K562 (cell line): ENCODE measurements around the gene ZMYND15. TPM values are rescaled to one million over a fixed set of nuclear protein-coding genes. Genes with fewer than 3 reads are reported as not detected.

Experiments used
- CREB5 ChIP-seq: fragments of 250-450 bp; sonication (Bioruptor Pico); IDR thresholded peaks from 2 replicates; pipeline ENCODE4 v1.5.0; 2020; ENCODE audit warnings: mild to moderate bottlenecking
- CSDE1 ChIP-seq, 2 experiments: fragments of 450-650 bp; IDR thresholded peaks; 2 replicates each; pipeline ENCODE4 v1.6.1; 2016; ENCODE audit warnings: mild to moderate bottlenecking in 1 of 2
- HDAC1 ChIP-seq, 2 experiments: fragments of 450-650 bp; IDR thresholded peaks; 2 replicates each; pipeline ENCODE4 v1.6.1; 2016 to 2017; ENCODE audit warnings: inconsistent platforms in 1 of 2, mild to moderate bottlenecking in 1 of 2, moderate library complexity in 1 of 2
- ID3 ChIP-seq, 2 experiments: fragments of 250-450 bp in 1 of 2; fragments of 450-650 bp in 1 of 2; sonication (Bioruptor Pico) in 1 of 2; IDR thresholded peaks; 2 replicates each; pipeline versions ENCODE4 v1.6.1 to v1.8.0; 2016 to 2021; ENCODE audit warnings: mild to moderate bottlenecking in 2 of 2, moderate library complexity in 2 of 2, missing compliant biosample characterization in 1 of 2, missing genetic modification characterization in 1 of 2
- KDM1A ChIP-seq, 2 experiments: fragments of 450-650 bp; IDR thresholded peaks; 2 replicates each; pipeline ENCODE4 v1.6.1; 2016; ENCODE audit warnings: mild to moderate bottlenecking in 2 of 2
- MAX ChIP-seq: sonication (generic); formaldehyde crosslinking; IDR thresholded peaks from 2 replicates; pipeline ENCODE4 v1.9.0; 2022; ENCODE audit warnings: mild to moderate bottlenecking, missing genetic modification reagents
- MEIS2 ChIP-seq: fragments of 450-650 bp; IDR thresholded peaks from 2 replicates; pipeline ENCODE4 v1.6.1; 2014; ENCODE audit warnings: mild to moderate bottlenecking; ENCODE audit not compliant: partially characterized antibody
- MLLT1 ChIP-seq, 2 experiments: fragments of 450-650 bp; IDR thresholded peaks; 2 replicates each; pipeline ENCODE4 v1.6.1; 2016
- MYC ChIP-seq, 2 experiments: fragments of 250-450 bp in 1 of 2; sonication (Bioruptor Pico) in 1 of 2; IDR thresholded peaks; 2 replicates each; pipeline versions ENCODE4 v1.5.1 to v1.6.1; 2012 to 2021; ENCODE audit warnings: low read depth in 2 of 2, borderline replicate concordance in 1 of 2, improper control_type of control experiment in 1 of 2, low read length in 1 of 2, mild to moderate bottlenecking in 1 of 2, moderate library complexity in 1 of 2
- PML ChIP-seq: IDR thresholded peaks from 2 replicates; pipeline ENCODE4 v1.6.1; 2012; ENCODE audit warnings: low read length, inconsistent platforms
- STAT5B ChIP-seq: fragments of 250-450 bp; sonication (Bioruptor Pico); IDR thresholded peaks from 2 replicates; pipeline ENCODE4 v1.8.0; 2021; ENCODE audit warnings: mild to moderate bottlenecking, inconsistent platforms
- TBL1XR1 ChIP-seq, 2 experiments: IDR thresholded peaks; 2 replicates each; pipeline ENCODE4 v1.6.1; 2012; ENCODE audit warnings: improper control_type of control experiment in 2 of 2, low read length in 2 of 2, mild to moderate bottlenecking in 1 of 2
- TCF7L2 ChIP-seq: fragments of 150-350 bp; IDR thresholded peaks from 2 replicates; pipeline ENCODE4 v1.6.1; 2016; ENCODE audit warnings: low read depth, mild to moderate bottlenecking, low read length, moderate library complexity
- TFE3 ChIP-seq: fragments of 450-650 bp; formaldehyde crosslinking; IDR thresholded peaks from 2 replicates; pipeline ENCODE4 v1.4.0; 2020; ENCODE audit warnings: mild to moderate bottlenecking, mixed read lengths
- TOE1 ChIP-seq, 2 experiments: fragments of 450-650 bp in 1 of 2; sonication (generic) in 1 of 2; formaldehyde crosslinking in 1 of 2; IDR thresholded peaks; 2 replicates each; pipeline versions ENCODE4 v1.7.1 to v1.8.0; 2016 to 2022; ENCODE audit warnings: borderline replicate concordance in 2 of 2, mild to moderate bottlenecking in 2 of 2, antibody characterized with exemption in 1 of 2, inconsistent platforms in 1 of 2, low read depth in 1 of 2, missing genetic modification reagents in 1 of 2, moderate library complexity in 1 of 2
- ZKSCAN3 ChIP-seq: fragments of 250-450 bp; sonication (Bioruptor Pico); IDR thresholded peaks from 2 replicates; pipeline ENCODE4 v1.4.0; 2020
- ZNF212 ChIP-seq: fragments of 450-650 bp; formaldehyde crosslinking; IDR thresholded peaks from 2 replicates; pipeline ENCODE4 v1.4.0; 2020; ENCODE audit warnings: mild to moderate bottlenecking
- ZNF232 ChIP-seq: sonication (generic); formaldehyde crosslinking; IDR thresholded peaks from 2 replicates; pipeline ENCODE4 v1.8.0; 2022; ENCODE audit warnings: mild to moderate bottlenecking, missing genetic modification reagents
- ZNF75A ChIP-seq: fragments of 450-650 bp; formaldehyde crosslinking; IDR thresholded peaks from 2 replicates; pipeline ENCODE4 v1.4.0; 2020; ENCODE audit warnings: mild to moderate bottlenecking
- polyA plus RNA-seq, 8 experiments: library from polyadenylated mRNA; depleted of rRNA in 4 of 8; stranded (reverse) in 5 of 8; unstranded in 3 of 8; fragments of >200 nt; fragmentation: Nextera tagmentation in 2 of 8; fragmentation: Illumina TruSeq in 1 of 8; extraction: Ambion mirVana in 2 of 8; extraction: Trizol in 1 of 8; gene quantifications; 2 replicates each; pipeline versions ENCODE4 v1.2.1 to v1.2.3, GENCODE V29; 2011 to 2014; ENCODE audit warnings: inconsistent platforms in 1 of 8, missing spikeins in 1 of 8
- total RNA-seq, 7 experiments: library from RNA; depleted of rRNA in 6 of 7; stranded (reverse); fragments of >200 nt in 6 of 7; fragmentation: Illumina TruSeq in 2 of 7; extraction: Trizol in 2 of 7; gene quantifications; 2 replicates each; pipeline versions ENCODE4 v1.2.1 to v1.2.3, GENCODE V29; 2011 to 2021; ENCODE audit warnings: low replicate concordance in 1 of 7

ZMYND15 gene
- total and polyA plus RNA-seq, 9 of the 15 experiments (the other 6 are each of a cell fraction or from before 2014, with no cell fraction given): 0.09 TPM; not detected in 8

GRCh38 chr17:4721203-4722135, 18.2 kb upstream of the ZMYND15 start (continued):
- TF ChIP-seq TOE1 (IDR thresholded peaks at IDR 0.05; ENCODE audit: borderline replicate concordance): peak; percentile 62; the same call in 1 of the 2 replicates
- no peak for TF ChIP-seq TOE1 (CRISPR knock-in tag; IDR thresholded peaks at IDR 0.05; ENCODE audit: borderline replicate concordance, low read depth)
- 0 out of 2 replicates have a peak, but pooled peaks have one; percentile 21 for TF ChIP-seq MYC (IDR thresholded peaks at IDR 0.05; ENCODE audit: low read depth, low read length)
- TF ChIP-seq MYC (CRISPR knock-in tag; IDR thresholded peaks at IDR 0.05; ENCODE audit: borderline replicate concordance, low read depth): no peak
- TF ChIP-seq HDAC1 (IDR thresholded peaks at IDR 0.05): peak in 1 of 2 experiments; percentile 79; a peak in 2 of 4 replicates
- TF ChIP-seq PML: 0 out of 2 replicates have a peak, but pooled peaks have one; percentile 34
- no peak for TF ChIP-seq STAT5B
- TF ChIP-seq MEIS2: peak; percentile 29
- TF ChIP-seq MLLT1 (IDR thresholded peaks at IDR 0.05): peak in 1 of 2 experiments; percentile 82; a peak in 2 of 4 replicates
- TF ChIP-seq ID3 (CRISPR knock-in tag; IDR thresholded peaks at IDR 0.05): no peak
- peak; percentile 84; the same call in 1 of the 2 replicates for TF ChIP-seq ID3 (tag; IDR thresholded peaks at IDR 0.05)
- TF ChIP-seq ZNF232 (CRISPR knock-in tag): no peak
- TF ChIP-seq TBL1XR1 (IDR thresholded peaks at IDR 0.05; ENCODE audit: low read length in 2 of 2): peak in 1 of 2 experiments; percentile 55; a peak in 2 of 4 replicates
- TF ChIP-seq ZNF75A: no peak
- TF ChIP-seq ZKSCAN3 (CRISPR knock-in tag): no peak
- no peak for TF ChIP-seq TCF7L2
- no peak for TF ChIP-seq CSDE1 (IDR thresholded peaks at IDR 0.05)
- peak; percentile 92 for TF ChIP-seq MAX (CRISPR knock-in tag)
- peak; percentile 97 to 98 for TF ChIP-seq KDM1A (IDR thresholded peaks at IDR 0.05)
- no peak for TF ChIP-seq ZNF212
- TF ChIP-seq CREB5 (CRISPR knock-in tag): no peak
- TF ChIP-seq TFE3: peak; percentile 86
